Heart left ventricle (tissue), 16 donors: ENCODE results near the gene DOHH. TPM values are rescaled to one million over a fixed set of nuclear protein-coding genes. Genes with fewer than 3 reads are reported as not detected.
A peak's percentile ranks its signal among the peaks of the same experiment; 100 is the strongest.

ENCODE experiments used
- ATAC-seq, 4 donors: fragments of 200-7000 bp; cut with Tn5 transposase; one replicate each; pipeline ENCODE4 v1.9.1; 2020 to 2022; ENCODE audit warnings: moderate library complexity in 4 of 4, mild to moderate bottlenecking in 3 of 4, moderate number of reproducible peaks in 1 of 4
- DNase-seq, 5 donors: peaks; one replicate each; pipeline ENCODE4 v3.0.0-alpha.2; 2020
- H3K27ac ChIP-seq, 12 donors: fragments of 200-600 bp; sonication (generic) in 4 of 12; one replicate each; pipeline versions ENCODE4 v1.5.0 to v1.8.0; 2016 to 2022; ENCODE audit warnings: mild to moderate bottlenecking in 2 of 12
- H3K27me3 ChIP-seq, 9 donors: fragments of 200-600 bp; sonication (generic) in 2 of 9; one replicate each; pipeline versions ENCODE4 v1.5.1 to v1.8.0; 2016 to 2022; ENCODE audit warnings: mild to moderate bottlenecking in 3 of 9
- H3K36me3 ChIP-seq, 9 donors: fragments of 200-600 bp; sonication (generic) in 2 of 9; one replicate each; pipeline versions ENCODE4 v1.5.0 to v1.8.0; 2018 to 2022; ENCODE audit warnings: mild to moderate bottlenecking in 2 of 9
- H3K4me1 ChIP-seq, 12 donors: fragments of 200-600 bp; sonication (generic) in 4 of 12; one replicate each; pipeline versions ENCODE4 v1.5.0 to v1.8.0; 2016 to 2022; ENCODE audit warnings: mild to moderate bottlenecking in 3 of 12
- H3K4me3 ChIP-seq, 12 donors: fragments of 200-600 bp; sonication (generic) in 4 of 12; one replicate each; pipeline versions ENCODE4 v1.5.0 to v1.8.0; 2017 to 2022; ENCODE audit warnings: mild to moderate bottlenecking in 9 of 12, moderate library complexity in 4 of 12
- H3K9me3 ChIP-seq, 12 donors: fragments of 200-600 bp; sonication (generic) in 4 of 12; one replicate each; pipeline versions ENCODE4 v1.5.0 to v1.8.0; 2016 to 2022; ENCODE audit warnings: mild to moderate bottlenecking in 1 of 12
- CTCF ChIP-seq, 12 donors: fragments of 200-600 bp; sonication (generic) in 4 of 12; IDR thresholded peaks; one replicate each; pipeline versions ENCODE4 v1.5.0 to v1.8.0; 2018 to 2022; ENCODE audit warnings: antibody characterized with exemption in 12 of 12, mild to moderate bottlenecking in 5 of 12
- POLR2A ChIP-seq, 2 donors: fragments of 450-650 bp; IDR thresholded peaks; one replicate each; pipeline ENCODE4 v1.6.1; 2017; ENCODE audit warnings: antibody characterized with exemption in 2 of 2, mild to moderate bottlenecking in 2 of 2, moderate library complexity in 2 of 2
- WGBS, 4 donors: extraction: QIAGEN DNeasy Blood & Tissue Kit in 2 of 4; methylation state at CpG; one replicate each; pipeline versions ENCODE4 v1.1.5 to v1.1.7; 2013 to 2018; 5-methylcytosine and 5-hydroxymethylcytosine counted together
- intact Hi-C, 10 donors: fragments of 100-400 bp; cut with DNase I; formaldehyde crosslinking; loops; one replicate each; pipeline versions ENCODE4 v1.11.1 to v1.14.2; 2022
- polyA plus RNA-seq, 2 donors: library from polyadenylated mRNA; stranded (reverse); fragments of 200-250 nt; gene quantifications; one replicate each; pipeline ENCODE4 v1.2.3, GENCODE V29; 2013
- total RNA-seq, 9 donors: library from RNA; depleted of rRNA in 2 of 9; stranded (reverse); fragments of >200 nt in 2 of 9; fragmentation: NEBNext Ultra II Directional in 3 of 9; extraction: Animal tissue kit (Norgen Biotek cat#: 25700) in 3 of 9; gene quantifications; one replicate each; pipeline versions ENCODE4 v1.1.0 to v1.2.4, GENCODE V29; 2016 to 2023
- donor health status: ischemic (EF 13 %, LVEDD 7.1; RV severe dilation, severe dysfunction).
- donor health status: healthy with polysubstance abuse.
- donor health status: DM: no; HTN: yes; CAD: no.
- donor health status: DM: no; HTN: no; CAD: no.
- donor health status: ischemic (EF 25% LVEDD 6.9; RV normal size, moderate dysfunction).
- donor health status: ischemic (EF 25% LVEDD 5.7; RV mildly dilated, moderate dysfunction).
- donor health status: healthy.
- donor health status: DM: yes; HTN: yes; CAD: no.
- donor health status: ischemic (EF 35%, LVEDD 5.7; RV mildly dilated, moderate dysfunction).
- donor health status: nonischemic (EF 11% LVEDD 7.7; RV severe dilation, severe dysfunction).
- donor health status: DM: yes; HTN: yes; CAD: no.
- donor health status: PGD.
- donor health status: ischemic (EF 29% LVEDD 5.4; RV normal size, mild dysfunction).
- donor health status: nonischemic (EF 23%, LVEDD 6.1; RV moderate dilation, normal function).

DOHH gene
- total and polyA plus RNA-seq, 11 donors, result 7.4 to 34.3 (median 12.2) TPM

DNA sequence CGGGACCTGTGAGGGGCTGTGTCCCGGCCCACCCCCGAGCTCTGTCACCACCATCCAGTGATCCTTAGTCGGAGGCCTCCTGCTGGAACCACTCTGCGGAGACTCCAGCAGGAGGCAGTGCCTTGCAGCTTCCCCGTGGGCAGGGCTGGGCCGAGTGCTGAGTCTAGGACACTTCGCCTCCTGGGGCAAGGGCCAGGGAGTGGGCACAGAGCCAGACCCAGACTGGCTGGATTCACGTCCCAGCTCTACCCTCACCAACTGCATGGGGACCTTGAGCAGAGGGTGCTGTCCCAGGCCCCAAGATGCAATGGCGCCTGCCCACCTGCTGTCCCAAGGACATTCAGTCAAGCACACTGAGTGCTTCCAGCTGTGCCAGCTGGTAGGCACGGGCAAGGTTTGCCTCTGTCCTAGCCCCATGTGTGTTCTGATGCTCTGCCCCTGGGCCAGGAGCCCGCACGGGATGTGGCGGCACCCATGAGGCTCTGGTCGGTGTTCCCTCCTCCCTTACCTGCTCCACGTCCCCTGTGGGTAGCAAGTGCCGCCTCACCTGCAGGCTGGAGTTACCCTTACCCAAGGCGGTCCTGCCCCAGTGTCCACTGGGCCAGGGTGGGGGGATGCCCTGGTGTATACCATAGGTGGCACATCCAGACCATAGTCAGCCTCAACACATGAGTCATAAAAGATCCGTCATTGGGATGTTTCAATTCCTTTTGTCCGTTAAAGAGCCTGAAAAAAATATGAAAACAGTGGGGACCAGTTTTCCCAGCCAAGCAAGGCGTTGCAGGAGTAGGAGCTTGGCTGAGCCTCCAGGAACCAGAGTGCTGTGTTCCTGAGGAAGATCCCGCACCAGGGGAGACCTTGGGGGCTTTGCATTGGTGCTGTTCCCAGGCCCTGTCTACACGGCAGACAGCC, 13.0 kb upstream of the DOHH start:
- ATAC-seq, result peak in 2 of 4 donors; percentile 13 to 46
- Histone ChIP-seq H3K27ac (no peak overlapping the region), H3K4me1 (peaks cover 0 to 54% (median 14%) of the 10 kb centered on the region in 12 donors), H3K4me3 (no peak overlapping the region), H3K9me3 (no peaks in the 10 kb centered on the region), H3K36me3 (peaks cover 0 to 24% (median 2%) of the 10 kb centered on the region in 9 donors), H3K27me3 (no peaks in the 10 kb centered on the region)
- WGBS, 4 donors, result 75 to 86% (median 81%) methylated on average over 15 to 23 of the region's 23 CpGs
- TF ChIP-seq CTCF (IDR thresholded peaks at IDR 0.05) (no peak), POLR2A (IDR thresholded peaks at IDR 0.05) (no peak)
- intact Hi-C loops, result no loop called here
- peak in 2 of 5 donors; percentile 49 to 70 for DNase-seq

DNA sequence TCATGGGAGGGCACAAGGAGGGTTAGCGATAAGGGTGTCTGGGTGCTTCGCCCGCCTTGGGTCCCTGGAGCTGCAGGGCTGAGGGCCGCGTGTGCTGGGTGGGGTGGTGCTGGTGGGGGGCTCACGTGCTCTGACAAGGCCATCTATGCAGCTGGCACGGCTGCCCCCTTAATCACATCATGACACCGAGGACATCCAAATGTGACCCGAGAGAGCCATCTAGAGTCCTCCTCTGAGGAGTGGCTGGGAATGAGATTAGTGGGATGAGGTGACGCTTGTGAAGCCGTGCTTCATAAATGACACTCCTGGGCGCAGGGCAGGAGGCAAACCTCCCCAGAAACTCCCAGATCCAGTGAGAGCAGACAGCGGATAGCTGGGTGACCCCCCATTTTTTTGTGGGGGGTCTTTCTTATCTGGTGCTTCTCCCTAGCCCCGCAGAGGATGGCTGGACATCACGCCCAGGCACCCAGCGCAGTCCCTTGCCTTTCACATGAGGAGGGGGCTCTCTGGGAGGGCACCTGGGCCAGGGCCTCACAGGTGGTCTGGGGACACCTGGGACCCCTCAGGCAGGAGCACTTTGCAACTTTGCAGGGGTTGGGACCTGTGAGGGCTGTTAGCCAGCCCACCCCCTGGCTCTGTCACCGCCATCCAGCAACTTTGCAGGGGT, 12.2 kb upstream of the DOHH start:
- ATAC-seq, result peak in 3 of 4 donors; percentile 9 to 40 (median 16)
- Histone ChIP-seq H3K27me3 (no peaks in the 10 kb centered on the region), H3K4me1 (peaks cover 0 to 60% (median 17%) of the 10 kb centered on the region in 12 donors), H3K27ac (no peak overlapping the region), H3K4me3 (no peak overlapping the region), H3K9me3 (no peaks in the 10 kb centered on the region), H3K36me3 (peaks cover 0 to 24% (median 2%) of the 10 kb centered on the region in 9 donors)
- DNase-seq, result no peak
- TF ChIP-seq CTCF (IDR thresholded peaks at IDR 0.05) (no peak), POLR2A (IDR thresholded peaks at IDR 0.05) (no peak)
- intact Hi-C loops, result no loop called here
- WGBS, 4 donors, result 79 to 85% (median 82%) methylated on average over 12 to 17 of the region's 17 CpGs

- peaks cover 0 to 24% (median 2%) of the 10 kb centered on the region in 9 donors for H3K36me3 ChIP-seq
- intact Hi-C loops, result no loop called here
- H3K27me3 ChIP-seq, result no peaks in the 10 kb centered on the region
- no peak overlapping the region for H3K4me3 ChIP-seq
- peaks cover 0 to 68% (median 23%) of the 10 kb centered on the region in 12 donors for H3K4me1 ChIP-seq
- TF ChIP-seq CTCF (IDR thresholded peaks at IDR 0.05) (no peak), POLR2A (IDR thresholded peaks at IDR 0.05) (no peak)
- H3K27ac ChIP-seq, result no peak overlapping the region
- ATAC-seq (no peak), DNase-seq (no peak)
- 79 to 87% (median 82%) methylated on average over 24 to 26 of the region's 26 CpGs for WGBS, 4 donors
- no peaks in the 10 kb centered on the region for H3K9me3 ChIP-seq
These were observed 11.2 kb upstream of the DOHH start for GRCh38 chr19:3511506-3512251.
